ENCODE measurements around the gene LENEP. TPM values are rescaled to one million over a fixed set of nuclear protein-coding genes. Genes with fewer than 3 reads are reported as not detected.

The LENEP gene
- total RNA-seq, 1 donor from 2014 or later = 0.87 TPM

GRCh38 chr1:155026588-155026987, 33.2 kb downstream of the LENEP start:
- Mint-ChIP-seq H3K4me3 (no peak overlapping the region), H3K4me1 (peaks cover 7% of the 10 kb centered on the region), H3K27ac (no peak overlapping the region), H3K36me3 (no peaks in the 10 kb centered on the region), H3K9me3 (no peaks in the 10 kb centered on the region), H3K27me3 (ENCODE audit: low read depth) (no peaks in the 10 kb centered on the region)
- no peak for DNase-seq (ENCODE audit: low spot score in 2 of 2, unreplicated experiment in 2 of 2)
- no peak for TF ChIP-seq CTCF (IDR thresholded peaks at IDR 0.05; ENCODE audit: unreplicated experiment)

GRCh38 chr1:155029513-155030242, 36.3 kb downstream of the LENEP start:
- Mint-ChIP-seq H3K27ac (no peak overlapping the region), H3K4me3 (no peak overlapping the region), H3K9me3 (no peaks in the 10 kb centered on the region), H3K36me3 (no peaks in the 10 kb centered on the region), H3K4me1 (no peaks in the 10 kb centered on the region), H3K27me3 (ENCODE audit: low read depth) (no peaks in the 10 kb centered on the region)
- no peak for DNase-seq (ENCODE audit: low spot score in 2 of 2, unreplicated experiment in 2 of 2)
- no peak for TF ChIP-seq CTCF (IDR thresholded peaks at IDR 0.05; ENCODE audit: unreplicated experiment)

GRCh38 chr1:155030243-155030795, 36.9 kb downstream of the LENEP start:
- Mint-ChIP-seq H3K36me3 (no peaks in the 10 kb centered on the region), H3K27me3 (ENCODE audit: low read depth) (no peaks in the 10 kb centered on the region), H3K4me3 (no peak overlapping the region), H3K27ac (no peak overlapping the region), H3K9me3 (no peaks in the 10 kb centered on the region), H3K4me1 (no peaks in the 10 kb centered on the region)
- TF ChIP-seq CTCF (IDR thresholded peaks at IDR 0.05; ENCODE audit: unreplicated experiment) = no peak
- DNase-seq (ENCODE audit: low spot score in 2 of 2, unreplicated experiment in 2 of 2) = no peak

GRCh38 chr1:155030899-155031298, 37.5 kb downstream of the LENEP start:
- Mint-ChIP-seq H3K27ac (no peak overlapping the region), H3K36me3 (no peaks in the 10 kb centered on the region), H3K4me3 (no peak overlapping the region), H3K27me3 (ENCODE audit: low read depth) (no peaks in the 10 kb centered on the region), H3K4me1 (no peaks in the 10 kb centered on the region), H3K9me3 (no peaks in the 10 kb centered on the region)
- no peak for TF ChIP-seq CTCF (IDR thresholded peaks at IDR 0.05; ENCODE audit: unreplicated experiment)
- DNase-seq (ENCODE audit: low spot score in 2 of 2, unreplicated experiment in 2 of 2) = no peak

- no peak for DNase-seq (ENCODE audit: low spot score in 2 of 2, unreplicated experiment in 2 of 2)
- Mint-ChIP-seq H3K27ac (no peak overlapping the region), H3K36me3 (no peaks in the 10 kb centered on the region), H3K4me3 (no peak overlapping the region), H3K9me3 (no peaks in the 10 kb centered on the region), H3K4me1 (no peaks in the 10 kb centered on the region), H3K27me3 (ENCODE audit: low read depth) (no peaks in the 10 kb centered on the region)
- TF ChIP-seq CTCF (IDR thresholded peaks at IDR 0.05; ENCODE audit: unreplicated experiment) = no peak
Measured at GRCh38 chr1:155032886-155033285, 39.5 kb downstream of the LENEP start.

Data from mesothelial cell of epicardium (in vitro differentiated cells).